Measurements from ENCODE around the gene ALX3.
A peak's percentile ranks its signal among the peaks of the same experiment; 100 is the strongest.

The ALX3 gene

GRCh38 chr1:110035236-110035752, 35.2 kb downstream of the ALX3 start:
- Histone ChIP-seq H3K9me3 (ENCODE audit: control insufficient read depth, insufficient read depth, low read depth, low read length) (no peaks in the 10 kb centered on the region), H3K27ac (ENCODE audit: extremely low read depth, low read depth, low read length) (peak overlapping the region; percentile 76), H3K4me1 (ENCODE audit: control insufficient read depth, insufficient read depth, low read length) (peaks cover 4% of the 10 kb centered on the region; the same call in 1 of the 2 replicates), H3K4me3 (ENCODE audit: low read depth, low read length) (peak overlapping the region; percentile 80), H3K36me3 (ENCODE audit: control insufficient read depth in 2 of 2, insufficient read depth in 1 of 2, low read length in 2 of 2) (peaks cover 3 to 35% of the 10 kb centered on the region in 2 experiments; a peak in 2 of 3 replicates)
- CTCF ChIA-PET: interaction anchor here (0.8 to 4.5 kb wide), 9 partner anchors 11 to 405 kb away, joined by 3 to 34 read pairs (median 4); partner anchors contain the start of gene AHCYL1
- POLR2A ChIA-PET: interaction anchor here (1.3 to 1.9 kb wide), 8 partner anchors 10 to 550 kb away, joined by 3 to 13 read pairs (median 6); partner anchors contain the start of genes AHCYL1 and RBM15
- no peak for TF ChIP-seq ZFP41 (tag by site-specific recombination; IDR thresholded peaks at IDR 0.05; ENCODE audit: borderline replicate concordance)
- TF ChIP-seq KLF16 (tag by site-specific recombination; IDR thresholded peaks at IDR 0.05): no peak
- TF ChIP-seq ZBTB20 (tag by site-specific recombination; IDR thresholded peaks at IDR 0.05): 0 out of 2 replicates have a peak, but pooled peaks have one; percentile 64
- TF ChIP-seq ZNF140 (tag by site-specific recombination; IDR thresholded peaks at IDR 0.05): no peak
- TF ChIP-seq ZNF335 (tag by site-specific recombination; conservative IDR thresholded peaks at IDR 0.05): peak; percentile 96
- 0 out of 2 replicates have a peak, but pooled peaks have one; percentile 1 for TF ChIP-seq GLIS1 (tag by site-specific recombination; IDR thresholded peaks at IDR 0.05)
- peak; percentile 58; the same call in 1 of the 2 replicates for TF ChIP-seq ZFHX2 (tag by site-specific recombination; conservative IDR thresholded peaks at IDR 0.05)
- no peak for TF ChIP-seq ZNF658 (tag by site-specific recombination; IDR thresholded peaks at IDR 0.05)
- no peak for TF ChIP-seq ZFP3 (tag by site-specific recombination; IDR thresholded peaks at IDR 0.05; ENCODE audit: low read depth)
- peak; percentile 96 for TF ChIP-seq PRDM10 (tag by site-specific recombination; IDR thresholded peaks at IDR 0.05)
- TF ChIP-seq PATZ1 (tag by site-specific recombination; IDR thresholded peaks at IDR 0.05): no peak
- no peak for TF ChIP-seq ZNF24 (tag by site-specific recombination; IDR thresholded peaks at IDR 0.05)
- TF ChIP-seq ZNF555 (tag by site-specific recombination; conservative IDR thresholded peaks at IDR 0.05): no peak
- TF ChIP-seq ZNF621 (tag by site-specific recombination; IDR thresholded peaks at IDR 0.05): no peak
- TF ChIP-seq SCRT2 (tag by site-specific recombination; IDR thresholded peaks at IDR 0.05): no peak
- peak; percentile 90 for TF ChIP-seq ZNF600 (tag by site-specific recombination; IDR thresholded peaks at IDR 0.05)
- TF ChIP-seq ZBTB17 (tag by site-specific recombination; IDR thresholded peaks at IDR 0.05): peak; percentile 69

GRCh38 chr1:110034451-110035235, 35.8 kb downstream of the ALX3 start, which contains the start of gene STRIP1:
Gene STRIP1, plus strand, starts transcription at chr1:110034624. Its CDS starts 14 bp downstream, at chr1:110034638.
- CTCF ChIA-PET: interaction anchor here (0.5 to 4.5 kb wide), 10 partner anchors 11 to 404 kb away, joined by 3 to 34 read pairs (median 4); partner anchors contain the start of gene AHCYL1
- Histone ChIP-seq H3K27ac (ENCODE audit: extremely low read depth, low read depth, low read length) (peak within 1 kb of the TSS; percentile 76), H3K4me3 (ENCODE audit: low read depth, low read length) (peak within 1 kb of the TSS; percentile 80), H3K4me1 (ENCODE audit: control insufficient read depth, insufficient read depth, low read length) (peaks cover 4% of the 10 kb centered on the region; the same call in 1 of the 2 replicates), H3K9me3 (ENCODE audit: control insufficient read depth, insufficient read depth, low read depth, low read length) (no peaks in the 10 kb centered on the region), H3K36me3 (ENCODE audit: control insufficient read depth in 2 of 2, insufficient read depth in 1 of 2, low read length in 2 of 2) (peaks cover 0 to 29% of the 10 kb centered on the region in 2 experiments; a peak in 2 of 3 replicates)
- POLR2A ChIA-PET: interaction anchor here (0.5 to 1.9 kb wide), 9 partner anchors 9 to 549 kb away, joined by 3 to 13 read pairs (median 6); partner anchors contain the start of genes AHCYL1 and RBM15
- TF ChIP-seq BCL11A (tag by site-specific recombination; IDR thresholded peaks at IDR 0.05; ENCODE audit: low read depth) (no peak), ZNF114 (tag by site-specific recombination; IDR thresholded peaks at IDR 0.05) (no peak), ZBTB20 (tag by site-specific recombination; IDR thresholded peaks at IDR 0.05) (peak; percentile 96), ZBTB8A (tag by site-specific recombination; IDR thresholded peaks at IDR 0.05) (peak; percentile 40; the same call in 1 of the 2 replicates), PRDM6 (tag by site-specific recombination; IDR thresholded peaks at IDR 0.05) (no peak), ZFP3 (tag by site-specific recombination; IDR thresholded peaks at IDR 0.05; ENCODE audit: low read depth) (no peak), ZNF416 (tag by site-specific recombination; IDR thresholded peaks at IDR 0.05) (no peak), ZBTB17 (tag by site-specific recombination; IDR thresholded peaks at IDR 0.05) (peak; percentile 90), FEZF1 (tag by site-specific recombination; IDR thresholded peaks at IDR 0.05) (peak; percentile 92), ZNF473 (tag by site-specific recombination; IDR thresholded peaks at IDR 0.05) (no peak), ZFP69B (tag by site-specific recombination; IDR thresholded peaks at IDR 0.05) (peak; percentile 14; the same call in 1 of the 2 replicates)
